WTC11 (cell line): ENCODE data around the gene TMED3. TPM values are rescaled to one million over a fixed set of nuclear protein-coding genes. Genes with fewer than 3 reads are reported as not detected.

Source experiments
- ATAC-seq: fragments of 200-7000 bp; cut with Tn5 transposase; 2 replicates; pipeline ENCODE4 v1.10.0; 2021; ENCODE audit warnings: mild to moderate bottlenecking, moderate library complexity
- CTCF ChIA-PET: fragments of 300-600 bp; sonication (Branson Sonifier 250); formaldehyde crosslinking; loops from one replicate; lab custom pipeline; 2021; ENCODE audit warnings: antibody characterized with exemption; lab: Charles Lee
- POLR2A ChIA-PET: fragments of 350-600 bp; sonication (Branson Sonifier 250); formaldehyde crosslinking; loops from one replicate; lab custom pipeline; 2021; ENCODE audit warnings: antibody characterized with exemption; lab: Charles Lee
- DNase-seq: peaks from one replicate; pipeline ENCODE4 v3.0.0; 2021; ENCODE audit warnings: low spot score
- H3K27ac Mint-ChIP-seq: 2 replicates; pipeline ENCODE4 v1.8.0; 2021; ENCODE audit warnings: mixed read lengths
- H3K27me3 Mint-ChIP-seq: 2 replicates; pipeline ENCODE4 v1.8.0; 2021; ENCODE audit warnings: low read depth, mild to moderate bottlenecking, moderate library complexity, mixed read lengths
- H3K36me3 Mint-ChIP-seq: 2 replicates; pipeline ENCODE4 v1.8.0; 2021; ENCODE audit warnings: mixed read lengths
- H3K4me1 Mint-ChIP-seq: 2 replicates; pipeline ENCODE4 v1.8.0; 2022; ENCODE audit warnings: mixed read lengths
- H3K4me3 Mint-ChIP-seq: 2 replicates; pipeline ENCODE4 v1.8.0; 2021; ENCODE audit warnings: mild to moderate bottlenecking, moderate library complexity, mixed read lengths
- H3K9me3 Mint-ChIP-seq: 2 replicates; pipeline ENCODE4 v1.8.0; 2021; ENCODE audit warnings: mixed read lengths
- ARID4B ChIP-seq: sonication (generic); formaldehyde crosslinking; IDR thresholded peaks from 2 replicates; pipeline ENCODE4 v1.8.0; 2023; ENCODE audit warnings: missing genetic modification reagents, mild to moderate bottlenecking, borderline replicate concordance
- ATF6 ChIP-seq: sonication (generic); formaldehyde crosslinking; IDR thresholded peaks from 2 replicates; pipeline ENCODE4 v1.8.1; 2023; ENCODE audit warnings: mild to moderate bottlenecking, missing genetic modification reagents
- CREB1 ChIP-seq: sonication (generic); formaldehyde crosslinking; IDR thresholded peaks from 2 replicates; pipeline ENCODE4 v1.8.0; 2023; ENCODE audit warnings: mild to moderate bottlenecking, missing genetic modification reagents
- CTCF ChIP-seq: fragments of 200-600 bp; IDR thresholded peaks from 2 replicates; pipeline ENCODE4 v1.8.0; 2022; ENCODE audit warnings: antibody characterized with exemption
- E2F1 ChIP-seq: sonication (generic); formaldehyde crosslinking; IDR thresholded peaks from 2 replicates; pipeline ENCODE4 v1.8.0; 2022; ENCODE audit warnings: mild to moderate bottlenecking, missing genetic modification reagents
- ETV6 ChIP-seq: sonication (generic); formaldehyde crosslinking; IDR thresholded peaks from 2 replicates; pipeline ENCODE4 v1.8.1; 2022; ENCODE audit warnings: mild to moderate bottlenecking, missing genetic modification reagents
- FOXP4 ChIP-seq: sonication (generic); formaldehyde crosslinking; IDR thresholded peaks from 2 replicates; pipeline ENCODE4 v1.8.0; 2022; ENCODE audit warnings: mild to moderate bottlenecking, missing genetic modification reagents
- GRHL2 ChIP-seq: fragments of 250-450 bp; sonication (Bioruptor Pico); IDR thresholded peaks from 2 replicates; pipeline ENCODE4 v1.8.0; 2022; ENCODE audit warnings: mild to moderate bottlenecking, moderate library complexity; ENCODE audit not compliant: insufficient replicate concordance, severe bottlenecking
- MAX ChIP-seq: sonication (generic); formaldehyde crosslinking; IDR thresholded peaks from 2 replicates; pipeline ENCODE4 v1.8.0; 2022; ENCODE audit warnings: mild to moderate bottlenecking, missing genetic modification reagents
- MYBL2 ChIP-seq: sonication (generic); formaldehyde crosslinking; IDR thresholded peaks from 2 replicates; pipeline ENCODE4 v1.8.1; 2023; ENCODE audit warnings: mild to moderate bottlenecking, moderate library complexity, missing genetic modification reagents
- NFATC4 ChIP-seq: fragments of 250-450 bp; sonication (Bioruptor Pico); IDR thresholded peaks from 2 replicates; pipeline ENCODE4 v1.9.0; 2021; ENCODE audit warnings: mild to moderate bottlenecking
- NFE2L1 ChIP-seq: sonication (generic); formaldehyde crosslinking; IDR thresholded peaks from 2 replicates; pipeline ENCODE4 v1.8.1; 2023; ENCODE audit warnings: missing genetic modification reagents
- SP1 ChIP-seq: sonication (generic); formaldehyde crosslinking; conservative IDR thresholded peaks from 2 replicates; pipeline ENCODE4 v1.8.1; 2022; ENCODE audit warnings: missing genetic modification reagents
- TCF7 ChIP-seq: sonication (generic); formaldehyde crosslinking; IDR thresholded peaks from 2 replicates; pipeline ENCODE4 v1.8.0; 2022; ENCODE audit warnings: mild to moderate bottlenecking, low read depth, missing genetic modification reagents, moderate library complexity
- ZBTB21 ChIP-seq: sonication (generic); formaldehyde crosslinking; IDR thresholded peaks from 2 replicates; pipeline ENCODE4 v1.8.1; 2023; ENCODE audit warnings: mild to moderate bottlenecking, missing genetic modification reagents, borderline replicate concordance
- ZNF219 ChIP-seq: sonication (generic); formaldehyde crosslinking; IDR thresholded peaks from 2 replicates; pipeline ENCODE4 v1.8.0; 2023; ENCODE audit warnings: missing genetic modification reagents, mild to moderate bottlenecking, borderline replicate concordance
- total RNA-seq: library from RNA; stranded (reverse); gene quantifications from 3 replicates; pipeline ENCODE4 v1.2.3, GENCODE V29; 2021

The TMED3 gene
- total RNA-seq, 1 experiment from 2014 or later: 51.2 TPM

GRCh38 chr15:79339588-79340314 lies 28.8 kb downstream of the TMED3 start:
- DNase-seq: no peak
- peaks cover 13% of the 10 kb centered on the region; the same call in 1 of the 2 replicates for H3K36me3 Mint-ChIP-seq

GRCh38 chr15:79340315-79340602 lies 29.3 kb downstream of the TMED3 start:
- ChIA-PET POLR2A (interaction anchor here (0.8 to 1.0 kb wide), 2 partner anchors 252 to 256 kb away, joined by 3 read pairs; no protein-coding TSS in a partner anchor), CTCF (interaction anchor here (0.5 to 3.3 kb wide), 40 partner anchors 13 to 1179 kb away, joined by 3 to 61 read pairs (median 5); partner anchors contain the start of gene TMED3)
- Mint-ChIP-seq H3K36me3 (peaks cover 13% of the 10 kb centered on the region; the same call in 1 of the 2 replicates), H3K9me3 (peaks cover 14% of the 10 kb centered on the region), H3K4me3 (no peak overlapping the region), H3K4me1 (0 out of 2 replicates have a peak, but pooled peaks cover 3% of the 10 kb centered on the region), H3K27me3 (no peaks in the 10 kb centered on the region), H3K27ac (no peak overlapping the region)
- no peak for DNase-seq
- ATAC-seq: no peak
- no peak for TF ChIP-seq GRHL2 (CRISPR knock-in tag)
- TF ChIP-seq ZBTB21 (CRISPR knock-in tag): no peak
- TF ChIP-seq FOXP4 (CRISPR knock-in tag): no peak
- TF ChIP-seq E2F1 (CRISPR knock-in tag): no peak
- TF ChIP-seq SP1 (CRISPR knock-in tag): no peak
- no peak for TF ChIP-seq ATF6 (CRISPR knock-in tag)
- TF ChIP-seq CREB1 (CRISPR knock-in tag): no peak
- no peak for TF ChIP-seq NFE2L1 (CRISPR knock-in tag)
- TF ChIP-seq ETV6 (CRISPR knock-in tag): no peak

More at GRCh38 chr15:79339588-79340314, 28.8 kb downstream of the TMED3 start:
- H3K4me1 Mint-ChIP-seq: 0 out of 2 replicates have a peak, but pooled peaks cover 3% of the 10 kb centered on the region
- H3K4me3 Mint-ChIP-seq: no peak overlapping the region
- no peaks in the 10 kb centered on the region for H3K27me3 Mint-ChIP-seq
- POLR2A ChIA-PET: interaction anchor here (0.8 to 1.0 kb wide), 2 partner anchors 252 to 256 kb away, joined by 3 read pairs; no protein-coding TSS in a partner anchor
- ATAC-seq: peak; percentile 53; the same call in 1 of the 2 replicates
- TF ChIP-seq CTCF (peak; percentile 68), NFATC4 (CRISPR knock-in tag) (no peak), TCF7 (no peak), MAX (CRISPR knock-in tag) (no peak), MYBL2 (CRISPR knock-in tag) (no peak), ARID4B (CRISPR knock-in tag) (no peak), ZNF219 (CRISPR knock-in tag) (no peak)
- peaks cover 13% of the 10 kb centered on the region for H3K9me3 Mint-ChIP-seq
- H3K27ac Mint-ChIP-seq: no peak overlapping the region
- CTCF ChIA-PET: interaction anchor here (0.5 to 3.3 kb wide), 48 partner anchors 13 to 1180 kb away, joined by 3 to 61 read pairs (median 4); partner anchors contain the start of gene TMED3
